ENCODE results near the gene PCBD1.
"Not testable (repeated sequence)": the region's sequence is repeated elsewhere in the genome, so short reads cannot be mapped to it uniquely, and the experiment has no call there.

PCBD1 gene

GRCh38 chr10:70861495-70862197 is 26.7 kb downstream of the PCBD1 start:
- DNase-seq = not testable (repeated sequence)

DNA sequence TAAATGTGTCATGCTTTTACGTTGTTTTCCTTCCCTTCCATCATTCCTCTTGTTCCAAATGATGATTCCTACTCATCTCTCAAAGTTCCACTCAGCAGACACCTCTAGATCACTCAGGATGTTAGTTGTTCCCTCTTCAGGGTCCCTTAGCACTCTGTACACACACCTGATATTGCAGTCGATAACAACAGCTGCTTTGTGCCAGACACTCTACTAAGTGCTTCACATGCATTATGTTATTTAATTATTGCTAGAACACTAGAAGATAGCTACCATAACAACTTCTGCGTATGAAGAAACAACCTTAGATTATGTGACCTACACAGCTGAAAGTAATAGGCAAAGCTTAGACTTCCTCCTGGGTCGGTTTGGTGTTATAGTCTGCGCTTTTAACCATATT is 29.6 kb downstream of the PCBD1 start:
- DNase-seq = no peak

- DNase-seq = no peak
Measured at GRCh38 chr10:70856454-70856853, 31.9 kb downstream of the PCBD1 start.

GRCh38 chr10:70853457-70853856 is 34.9 kb downstream of the PCBD1 start:
- DNase-seq = no peak

GRCh38 chr10:70853038-70853437 is 35.3 kb downstream of the PCBD1 start:
- no peak for DNase-seq

- DNase-seq = no peak
Measured at GRCh38 chr10:70851597-70852475, 36.5 kb downstream of the PCBD1 start.

DNA sequence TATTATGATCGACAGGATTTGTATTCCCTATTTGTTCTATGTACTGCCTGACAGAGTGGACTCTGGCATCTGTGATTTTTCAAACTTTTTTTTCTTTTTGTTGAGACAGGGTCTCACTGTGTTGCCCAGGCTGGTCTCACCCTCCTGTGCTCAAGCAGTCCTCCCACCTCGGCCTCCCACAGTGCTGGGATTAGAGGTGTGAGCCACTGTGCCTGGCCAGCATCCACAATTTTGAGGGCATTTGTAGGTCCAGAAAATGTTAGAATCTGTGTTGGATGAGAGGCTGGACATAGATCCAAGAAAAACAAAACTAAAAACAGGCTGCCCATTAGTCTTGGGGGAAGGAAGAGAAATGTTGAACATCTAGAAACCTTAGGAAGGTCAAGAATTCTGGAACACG is 38.3 kb downstream of the PCBD1 start:
- DNase-seq = no peak

DNA sequence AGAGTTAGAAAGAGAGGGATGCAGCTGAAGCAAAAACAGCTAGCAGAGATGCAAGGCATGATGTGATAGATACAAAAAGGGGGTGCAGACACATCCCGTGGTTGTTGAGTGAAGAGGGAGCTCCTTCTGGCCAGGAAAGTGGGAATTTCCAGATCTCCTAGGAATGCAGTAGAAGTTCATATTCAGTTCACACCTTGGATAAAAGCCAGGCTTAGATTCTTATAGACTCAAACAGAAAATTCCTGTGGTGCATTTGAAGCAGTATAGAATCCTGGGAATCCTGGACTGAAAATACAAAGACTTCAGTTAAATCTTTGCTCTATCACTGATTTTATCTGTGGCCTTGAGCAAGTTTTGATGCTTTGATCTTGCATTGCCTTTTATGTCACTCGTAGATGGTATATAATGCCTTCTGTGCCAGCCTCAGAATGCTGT is 38.8 kb downstream of the PCBD1 start:
- no peak for DNase-seq

GRCh38 chr10:70847659-70848360 is 40.6 kb downstream of the PCBD1 start:
- DNase-seq = no peak

DNA sequence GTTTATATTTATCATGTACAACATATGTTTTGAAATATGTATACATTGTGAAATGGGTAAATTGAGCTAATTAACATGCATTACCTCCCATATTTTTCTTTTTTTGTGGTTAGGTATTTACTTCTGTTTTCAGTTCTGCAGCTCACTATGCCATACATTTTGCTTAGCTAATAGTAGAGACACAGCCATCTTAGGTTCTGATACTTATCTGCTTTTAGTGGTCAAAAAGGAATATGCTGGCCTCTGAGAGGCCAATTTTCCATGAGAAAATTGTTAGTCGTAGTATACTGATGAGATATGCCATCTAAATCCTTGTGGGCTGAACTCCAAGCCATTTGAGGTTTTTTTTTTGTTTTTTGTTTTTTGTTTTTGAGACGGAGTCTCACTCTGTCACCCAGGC is 41.6 kb downstream of the PCBD1 start:
- no peak for DNase-seq

- DNase-seq = no peak
Measured at GRCh38 chr10:70845816-70846215, 42.5 kb downstream of the PCBD1 start.

GRCh38 chr10:70845256-70845655 is 43.1 kb downstream of the PCBD1 start:
- no peak for DNase-seq

DNA sequence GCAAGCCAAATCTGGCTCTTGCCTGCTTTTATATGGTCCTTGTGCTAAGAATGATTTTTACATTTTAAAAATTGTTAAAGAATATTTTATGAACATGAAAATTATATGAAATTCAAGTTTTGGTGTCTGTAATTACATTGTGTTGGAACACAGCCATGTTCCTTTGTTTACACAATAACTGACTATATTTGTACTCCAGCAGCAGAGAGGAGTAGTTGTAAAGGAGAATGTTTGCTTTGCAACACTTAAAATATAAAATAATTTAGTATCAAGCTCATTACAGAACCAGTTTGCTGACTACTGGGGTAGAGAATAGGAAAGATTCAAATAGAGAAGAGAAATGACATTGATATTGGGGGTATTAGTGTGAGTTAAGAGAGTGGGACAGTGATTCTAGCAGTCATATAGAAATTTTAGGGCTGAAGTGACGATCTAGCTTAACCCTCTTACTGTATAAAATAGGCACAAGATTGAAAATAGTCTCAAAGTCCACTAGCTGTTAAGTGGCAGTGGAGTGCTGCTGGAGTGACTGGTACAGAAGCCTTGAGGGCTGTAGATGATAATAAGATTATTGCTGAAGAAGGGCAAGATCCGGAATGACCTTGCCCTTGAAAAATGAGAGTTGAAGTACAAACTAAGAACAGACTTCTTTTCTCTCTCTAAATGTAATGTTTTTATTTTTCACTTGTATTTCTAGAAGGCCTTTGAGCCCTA is 44.4 kb downstream of the PCBD1 start:
- DNase-seq = no peak

GRCh38 chr10:70843333-70843732 is 45.0 kb downstream of the PCBD1 start:
- DNase-seq = no peak

GRCh38 chr10:70840836-70841235 is 47.5 kb downstream of the PCBD1 start:
- no peak for DNase-seq

DNA sequence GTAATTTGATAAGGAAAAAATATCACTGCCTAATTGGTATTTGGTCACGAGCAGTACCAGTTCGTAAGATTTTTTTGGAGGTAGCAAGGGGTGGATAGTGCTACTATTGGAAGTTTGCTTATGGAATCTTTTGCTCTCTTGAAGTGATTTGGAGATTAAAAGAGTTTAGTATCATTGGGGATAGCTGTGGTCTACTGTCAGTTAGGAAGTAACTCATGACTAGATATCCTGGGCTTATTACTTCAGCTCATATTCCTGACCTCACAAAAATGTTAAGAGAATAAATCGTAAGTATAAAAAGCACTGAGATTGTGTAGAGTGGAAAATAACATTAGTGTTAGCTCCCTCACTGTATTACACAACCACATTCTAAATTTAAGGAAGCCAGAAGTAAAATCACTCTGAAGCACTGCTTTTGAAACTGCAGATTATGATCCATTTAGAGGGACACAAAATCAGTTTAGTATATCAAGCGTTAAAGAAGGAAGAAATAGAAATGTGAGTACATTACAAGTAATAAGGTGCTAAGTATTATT is 50.0 kb downstream of the PCBD1 start:
- DNase-seq = no peak

DNA sequence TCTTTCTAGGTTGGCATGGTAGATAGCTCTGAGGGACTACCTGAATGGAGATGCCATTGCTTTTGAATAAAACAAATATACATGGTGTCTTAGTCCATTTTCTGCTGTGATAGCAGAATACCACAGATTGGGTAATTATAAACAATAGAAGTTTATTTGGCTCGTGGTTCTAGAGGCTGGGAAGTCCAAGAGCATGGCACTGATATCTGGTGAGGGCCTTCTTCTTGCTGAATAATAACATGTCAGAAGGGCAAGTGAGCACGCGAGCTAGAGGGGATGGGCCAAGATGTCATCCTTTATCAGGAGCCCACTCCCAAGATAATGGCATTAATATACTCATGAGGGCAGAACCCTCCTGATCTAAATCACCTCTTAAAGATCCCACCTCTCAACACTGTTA is 50.7 kb downstream of the PCBD1 start:
- DNase-seq = no peak

- no peak for DNase-seq
Measured at GRCh38 chr10:70836319-70836718, 52.0 kb downstream of the PCBD1 start.

- no peak for DNase-seq
Measured at GRCh38 chr10:70834441-70835151, 53.8 kb downstream of the PCBD1 start.

DNA sequence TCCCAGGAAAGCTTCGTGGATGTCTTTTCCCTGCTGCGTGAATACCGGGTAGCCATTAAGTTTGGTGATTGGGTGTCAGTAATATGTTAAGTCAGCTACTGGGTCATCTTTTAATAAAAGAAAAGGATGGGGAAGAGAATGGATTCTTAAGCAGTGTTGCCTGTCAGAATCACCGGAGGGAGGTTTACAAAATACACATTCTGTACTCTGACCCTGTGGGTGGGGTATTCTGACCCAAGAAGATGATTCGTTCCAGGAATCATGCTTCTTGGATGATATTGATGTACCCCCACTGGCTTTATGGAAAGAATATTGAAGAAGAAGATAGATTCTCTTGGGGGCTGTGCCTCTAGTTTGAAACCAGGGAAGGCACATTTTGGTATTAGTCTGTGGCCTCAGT is 54.3 kb downstream of the PCBD1 start:
- no peak for DNase-seq

- DNase-seq = no peak
Measured at GRCh38 chr10:70833601-70834000, 54.8 kb downstream of the PCBD1 start.

Data from CD4-positive, alpha-beta T cell treated with Interleukin-1 beta for 1 hour (primary cell).